Uterus (tissue), 4 donors: ENCODE results near the gene TAF9. TPM values are rescaled to one million over a fixed set of nuclear protein-coding genes. Genes with fewer than 3 reads are reported as not detected.

ENCODE experiments used
- DNase-seq, 2 donors: peaks; one replicate each; pipeline ENCODE4 v3.0.0-alpha.2; 2019 to 2020
- H3K27ac ChIP-seq, 2 donors: fragments of 200-600 bp; sonication (generic); 1 replicate in 1 of 2; 2 replicates in 1 of 2; pipeline ENCODE4 v1.5.1; 2016 to 2018
- H3K27me3 ChIP-seq, 2 donors: fragments of 200-600 bp; sonication (generic); one replicate each; pipeline ENCODE4 v1.5.1; 2018 to 2019; ENCODE audit warnings: control low read depth in 1 of 2
- H3K36me3 ChIP-seq, 2 donors: fragments of 200-600 bp; sonication (generic); one replicate each; pipeline ENCODE4 v1.5.1; 2019; ENCODE audit warnings: control low read depth in 1 of 2
- H3K4me1 ChIP-seq, 2 donors: fragments of 200-600 bp; sonication (generic); one replicate each; pipeline ENCODE4 v1.5.1; 2018 to 2019; ENCODE audit warnings: control low read depth in 1 of 2
- H3K4me3 ChIP-seq, 2 donors: fragments of 200-600 bp; sonication (generic); 1 replicate in 1 of 2; 2 replicates in 1 of 2; pipeline ENCODE4 v1.5.1; 2018 to 2019; ENCODE audit warnings: mild to moderate bottlenecking in 1 of 2
- H3K9me3 ChIP-seq, 2 donors: fragments of 200-600 bp; sonication (generic); one replicate each; pipeline ENCODE4 v1.5.1; 2019; ENCODE audit warnings: control low read depth in 1 of 2
- CTCF ChIP-seq, 4 experiments: fragments of 200-600 bp in 2 of 4; fragments of 450-650 bp in 2 of 4; sonication (generic) in 2 of 4; IDR thresholded peaks; one replicate each; pipeline ENCODE4 v1.5.1; 2016 to 2019; ENCODE audit warnings: antibody characterized with exemption in 4 of 4, mild to moderate bottlenecking in 2 of 4, moderate library complexity in 1 of 4
- POLR2A ChIP-seq, 2 donors: fragments of 450-650 bp; IDR thresholded peaks; one replicate each; pipeline ENCODE4 v1.6.1; 2016; ENCODE audit warnings: antibody characterized with exemption in 2 of 2, mild to moderate bottlenecking in 1 of 2, moderate library complexity in 1 of 2
- intact Hi-C: fragments of 100-400 bp; cut with DNase I; formaldehyde crosslinking; loops from one replicate; pipeline ENCODE4 v1.15.1; 2023; ENCODE audit warnings: low total_unique reads
- total RNA-seq, 4 donors: library from RNA; depleted of rRNA in 3 of 4; stranded (reverse); fragments of >200 nt in 3 of 4; gene quantifications; one replicate each; pipeline versions ENCODE4 v1.1.0 to v1.2.4, GENCODE V29; 2014 to 2023
- donor health status: DM: yes; HTN: yes; CAD: no.

Gene TAF9
- total RNA-seq, 4 donors from 2014 or later, result 10.9 to 50.5 (median 32.7) TPM

GRCh38 chr5:69368458-69369339 is 621 bp downstream of the TAF9 start:
- peak in 1 of 2 donors; percentile 17 for DNase-seq
- Histone ChIP-seq H3K27ac (peak overlapping the region; percentile 96 to 98), H3K9me3 (no peaks in the 10 kb centered on the region), H3K4me1 (no peaks in the 10 kb centered on the region), H3K27me3 (no peaks in the 10 kb centered on the region), H3K4me3 (peak overlapping the region; percentile 86 to 88), H3K36me3 (no peaks in the 10 kb centered on the region)
- intact Hi-C loops, result no loop called here
- no peak for TF ChIP-seq CTCF (IDR thresholded peaks at IDR 0.05)
- TF ChIP-seq POLR2A (IDR thresholded peaks at IDR 0.05), result no peak

- no peaks in the 10 kb centered on the region for H3K27me3 ChIP-seq
- H3K36me3 ChIP-seq, result no peaks in the 10 kb centered on the region
- intact Hi-C loops, result no loop called here
- H3K4me3 ChIP-seq, result no peak overlapping the region
- no peak overlapping the region for H3K27ac ChIP-seq
- no peak for DNase-seq
- no peak for TF ChIP-seq CTCF (IDR thresholded peaks at IDR 0.05)
- TF ChIP-seq POLR2A (IDR thresholded peaks at IDR 0.05), result no peak
- H3K4me1 ChIP-seq, result no peaks in the 10 kb centered on the region
- no peaks in the 10 kb centered on the region for H3K9me3 ChIP-seq
These were observed 1.5 kb downstream of the TAF9 start for GRCh38 chr5:69367697-69368279.

- H3K27ac ChIP-seq, result no peak overlapping the region
- H3K27me3 ChIP-seq, result no peaks in the 10 kb centered on the region
- H3K36me3 ChIP-seq, result no peaks in the 10 kb centered on the region
- no peak for TF ChIP-seq CTCF (IDR thresholded peaks at IDR 0.05)
- no peak for TF ChIP-seq POLR2A (IDR thresholded peaks at IDR 0.05)
- H3K9me3 ChIP-seq, result no peaks in the 10 kb centered on the region
- DNase-seq, result no peak
- no peak overlapping the region for H3K4me3 ChIP-seq
- intact Hi-C loops, result no loop called here
- H3K4me1 ChIP-seq, result no peaks in the 10 kb centered on the region
These were observed 4.5 kb downstream of the TAF9 start for GRCh38 chr5:69364850-69365249.

GRCh38 chr5:69364414-69364813 is 4.9 kb downstream of the TAF9 start:
- H3K4me1 ChIP-seq, result no peaks in the 10 kb centered on the region
- no peaks in the 10 kb centered on the region for H3K36me3 ChIP-seq
- H3K27ac ChIP-seq, result no peak overlapping the region
- TF ChIP-seq POLR2A (IDR thresholded peaks at IDR 0.05), result no peak
- no peak for TF ChIP-seq CTCF (IDR thresholded peaks at IDR 0.05)
- no peak overlapping the region for H3K4me3 ChIP-seq
- intact Hi-C loops, result no loop called here
- no peak for DNase-seq
- no peaks in the 10 kb centered on the region for H3K9me3 ChIP-seq
- H3K27me3 ChIP-seq, result no peaks in the 10 kb centered on the region

- intact Hi-C loops, result no loop called here
- Histone ChIP-seq H3K9me3 (no peaks in the 10 kb centered on the region), H3K27ac (no peak overlapping the region), H3K4me1 (no peaks in the 10 kb centered on the region), H3K36me3 (no peaks in the 10 kb centered on the region), H3K4me3 (no peak overlapping the region), H3K27me3 (no peaks in the 10 kb centered on the region)
- DNase-seq, result no peak
- TF ChIP-seq CTCF (IDR thresholded peaks at IDR 0.05) (no peak), POLR2A (IDR thresholded peaks at IDR 0.05) (no peak)
These were observed 8.9 kb downstream of the TAF9 start for GRCh38 chr5:69360442-69360841.
